Measurements from ENCODE around the gene BSG. TPM values are rescaled to one million over a fixed set of nuclear protein-coding genes. Genes with fewer than 3 reads are reported as not detected.

BSG gene
- total and polyA plus RNA-seq, 9 of the 15 experiments (the other 6 are each of a cell fraction or from before 2014, with no cell fraction given) = 4.6 to 495 (median 187) TPM

DNA sequence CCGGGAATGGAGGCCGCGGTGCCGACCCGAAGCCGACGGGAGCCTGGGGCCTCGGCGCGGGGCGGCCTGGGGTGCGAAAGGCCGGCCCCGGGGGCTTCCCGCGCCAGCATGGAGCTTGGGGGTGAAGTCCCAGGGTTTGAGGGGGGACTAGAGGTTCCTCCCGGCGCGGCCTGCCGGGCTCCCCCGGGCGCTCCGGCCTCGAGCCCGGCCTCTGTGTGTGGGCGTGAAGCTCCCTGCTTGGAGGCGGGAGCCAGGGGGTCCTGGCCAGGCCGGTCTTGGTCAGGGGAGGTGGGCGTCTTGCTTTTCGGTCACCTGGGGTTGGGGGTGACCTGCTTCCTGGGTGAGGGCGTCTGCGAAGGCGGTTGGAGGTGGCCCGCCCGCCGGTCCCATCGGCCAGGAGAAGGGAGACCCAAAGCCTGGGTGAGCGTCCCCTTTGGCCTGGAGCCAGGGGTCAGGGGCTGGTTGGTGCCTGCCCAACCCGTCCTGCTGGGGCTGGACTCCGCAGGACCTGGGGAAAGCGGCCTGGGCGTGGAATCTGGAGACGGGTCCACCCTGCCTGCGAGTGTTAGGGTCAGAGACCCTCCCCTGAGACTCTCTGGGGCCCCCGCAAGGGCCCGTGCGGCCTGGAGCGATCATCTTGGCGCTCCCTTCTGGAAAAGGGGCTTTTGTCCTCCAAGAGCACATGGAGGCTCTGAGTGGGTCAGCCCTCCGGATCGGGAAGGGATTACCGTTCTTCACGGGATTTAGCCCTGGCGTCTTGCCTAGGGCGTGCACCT, 535 bp downstream of the BSG start (continued):
- TF ChIP-seq, protein P1, sequence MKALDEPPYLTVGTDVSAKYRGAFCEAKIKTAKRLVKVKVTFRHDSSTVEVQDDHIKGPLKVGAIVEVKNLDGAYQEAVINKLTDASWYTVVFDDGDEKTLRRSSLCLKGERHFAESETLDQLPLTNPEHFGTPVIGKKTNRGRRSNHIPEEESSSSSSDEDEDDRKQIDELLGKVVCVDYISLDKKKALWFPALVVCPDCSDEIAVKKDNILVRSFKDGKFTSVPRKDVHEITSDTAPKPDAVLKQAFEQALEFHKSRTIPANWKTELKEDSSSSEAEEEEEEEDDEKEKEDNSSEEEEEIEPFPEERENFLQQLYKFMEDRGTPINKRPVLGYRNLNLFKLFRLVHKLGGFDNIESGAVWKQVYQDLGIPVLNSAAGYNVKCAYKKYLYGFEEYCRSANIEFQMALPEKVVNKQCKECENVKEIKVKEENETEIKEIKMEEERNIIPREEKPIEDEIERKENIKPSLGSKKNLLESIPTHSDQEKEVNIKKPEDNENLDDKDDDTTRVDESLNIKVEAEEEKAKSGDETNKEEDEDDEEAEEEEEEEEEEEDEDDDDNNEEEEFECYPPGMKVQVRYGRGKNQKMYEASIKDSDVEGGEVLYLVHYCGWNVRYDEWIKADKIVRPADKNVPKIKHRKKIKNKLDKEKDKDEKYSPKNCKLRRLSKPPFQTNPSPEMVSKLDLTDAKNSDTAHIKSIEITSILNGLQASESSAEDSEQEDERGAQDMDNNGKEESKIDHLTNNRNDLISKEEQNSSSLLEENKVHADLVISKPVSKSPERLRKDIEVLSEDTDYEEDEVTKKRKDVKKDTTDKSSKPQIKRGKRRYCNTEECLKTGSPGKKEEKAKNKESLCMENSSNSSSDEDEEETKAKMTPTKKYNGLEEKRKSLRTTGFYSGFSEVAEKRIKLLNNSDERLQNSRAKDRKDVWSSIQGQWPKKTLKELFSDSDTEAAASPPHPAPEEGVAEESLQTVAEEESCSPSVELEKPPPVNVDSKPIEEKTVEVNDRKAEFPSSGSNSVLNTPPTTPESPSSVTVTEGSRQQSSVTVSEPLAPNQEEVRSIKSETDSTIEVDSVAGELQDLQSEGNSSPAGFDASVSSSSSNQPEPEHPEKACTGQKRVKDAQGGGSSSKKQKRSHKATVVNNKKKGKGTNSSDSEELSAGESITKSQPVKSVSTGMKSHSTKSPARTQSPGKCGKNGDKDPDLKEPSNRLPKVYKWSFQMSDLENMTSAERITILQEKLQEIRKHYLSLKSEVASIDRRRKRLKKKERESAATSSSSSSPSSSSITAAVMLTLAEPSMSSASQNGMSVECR (CRISPR knock-in tag; IDR thresholded peaks at IDR 0.05) = peak; percentile 43; the same call in 1 of the 2 replicates
- TF ChIP-seq NR2F6 (CRISPR knock-in tag; IDR thresholded peaks at IDR 0.05) (no peak), CBFB (CRISPR knock-in tag; IDR thresholded peaks at IDR 0.05) (no peak), TCF7 (IDR thresholded peaks at IDR 0.05; ENCODE audit: borderline replicate concordance) (no peak), ZFP1 (CRISPR knock-in tag; IDR thresholded peaks at IDR 0.05) (no peak), EWSR1 (IDR thresholded peaks at IDR 0.05; ENCODE audit: borderline replicate concordance, low read depth, partially characterized antibody) (no peak), ZBTB1 (CRISPR knock-in tag; IDR thresholded peaks at IDR 0.05; ENCODE audit: borderline replicate concordance, low read depth) (no peak), SRF (CRISPR knock-in tag; IDR thresholded peaks at IDR 0.05) (no peak), ZKSCAN1 (IDR thresholded peaks at IDR 0.05; ENCODE audit: low read depth, low read length) (no peak), ZNF174 (CRISPR knock-in tag; IDR thresholded peaks at IDR 0.05) (no peak), POLR3G (IDR thresholded peaks at IDR 0.05; ENCODE audit: extremely low read depth, insufficient read length, insufficient replicate concordance) (no peak), ZNF764 (CRISPR knock-in tag; IDR thresholded peaks at IDR 0.05; ENCODE audit: low read depth) (no peak), ZNF785 (CRISPR knock-in tag; IDR thresholded peaks at IDR 0.05) (no peak), CBFA2T2 (conservative IDR thresholded peaks at IDR 0.05) (no peak), DNMT1 (IDR thresholded peaks at IDR 0.05) (no peak), SMAD1 (IDR thresholded peaks at IDR 0.05; ENCODE audit: low read depth, low read length, partially characterized antibody) (no peak), ZNF589 (CRISPR knock-in tag; IDR thresholded peaks at IDR 0.05; ENCODE audit: low read depth) (no peak), SMAD2 (IDR thresholded peaks at IDR 0.05; ENCODE audit: low read depth, low read length) (no peak)
- TF ChIP-seq, protein P2, sequence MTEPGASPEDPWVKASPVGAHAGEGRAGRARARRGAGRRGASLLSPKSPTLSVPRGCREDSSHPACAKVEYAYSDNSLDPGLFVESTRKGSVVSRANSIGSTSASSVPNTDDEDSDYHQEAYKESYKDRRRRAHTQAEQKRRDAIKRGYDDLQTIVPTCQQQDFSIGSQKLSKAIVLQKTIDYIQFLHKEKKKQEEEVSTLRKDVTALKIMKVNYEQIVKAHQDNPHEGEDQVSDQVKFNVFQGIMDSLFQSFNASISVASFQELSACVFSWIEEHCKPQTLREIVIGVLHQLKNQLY (CRISPR knock-in tag; conservative IDR thresholded peaks at IDR 0.05) = no peak
